Measurements from ENCODE around the gene WAPL. TPM values are rescaled to one million over a fixed set of nuclear protein-coding genes. Genes with fewer than 3 reads are reported as not detected.

WAPL gene
- total and polyA plus RNA-seq, 9 of the 15 experiments (the other 6 are each of a cell fraction or from before 2014, with no cell fraction given), result 14.3 to 36.4 (median 25.3) TPM

GRCh38 chr10:86391986-86392722 lies 129.4 kb downstream of the WAPL start:
- H3K9ac ChIP-seq (ENCODE audit: insufficient read depth in 1 of 2, low read depth in 2 of 2, low read length in 2 of 2), result no peak overlapping the region
- H2AFZ ChIP-seq (ENCODE audit: low read depth, low read length), result no peak overlapping the region
- no peaks in the 10 kb centered on the region for H3K9me1 ChIP-seq (ENCODE audit: control insufficient read depth, insufficient read depth, low read length)
- H3K36me3 ChIP-seq (ENCODE audit: control insufficient read depth, insufficient read depth, low read length), result no peaks in the 10 kb centered on the region
- H3K27me3 ChIP-seq (ENCODE audit: control insufficient read depth in 2 of 2, insufficient read depth in 2 of 2, low read length in 2 of 2), result peaks cover 0 to 8% of the 10 kb centered on the region in 2 experiments; a peak in 1 of 5 replicates
- no peak overlapping the region for H3K4me2 ChIP-seq (ENCODE audit: insufficient read depth, low read length)
- DNase-seq (ENCODE audit: extremely low read depth in 1 of 4, low spot score in 3 of 4), result no peak
- H4K20me1 ChIP-seq (replicated peaks; ENCODE audit: control insufficient read depth, insufficient read depth, low read length), result no peaks in the 10 kb centered on the region
- in situ Hi-C loops (cut with MboI), result no loop called here
- no peak overlapping the region for H3K27ac ChIP-seq (ENCODE audit: extremely low read depth, low read depth, low read length)
- ChIA-PET POLR2A (no interaction called here), CTCF (ENCODE audit: low intra/inter-chr PET ratio) (no interaction called here)
- no TSS peak for BruUV-seq (replicated peaks)
- WGBS (ENCODE audit: insufficient coverage, low coverage, missing lambda C conversion rate), result 6% methylated on average over 6 of the region's 12 CpGs
- H3K79me2 ChIP-seq (ENCODE audit: control insufficient read depth, insufficient read depth, low read length), result no peaks in the 10 kb centered on the region
- no peak overlapping the region for H3K4me3 ChIP-seq
- H3K9me3 ChIP-seq (replicated peaks; ENCODE audit: control insufficient read depth, insufficient read depth, low read depth, low read length), result no peaks in the 10 kb centered on the region
- intact Hi-C loops (cut with micrococcal nuclease), result no loop called here
- no peak for TF ChIP-seq ZNF347 (CRISPR knock-in tag; IDR thresholded peaks at IDR 0.05; ENCODE audit: low read depth)
- no peak for TF ChIP-seq IRF1 (CRISPR knock-in tag; IDR thresholded peaks at IDR 0.05; ENCODE audit: borderline replicate concordance)
- no peak for TF ChIP-seq ZNF184 (CRISPR knock-in tag; IDR thresholded peaks at IDR 0.05)
- no peak for TF ChIP-seq BRCA1 (IDR thresholded peaks at IDR 0.05)
- TF ChIP-seq BRCA1 (CRISPR knock-in tag; IDR thresholded peaks at IDR 0.05), result no peak
- peaks cover 0 to 6% of the 10 kb centered on the region in 2 experiments; a peak in 3 of 5 replicates for H3K4me1 ChIP-seq (replicated peaks in 1 of 2; ENCODE audit: control insufficient read depth in 2 of 2, insufficient read depth in 2 of 2, low read length in 2 of 2)
- FAIRE-seq, result no peak
- no peak for ATAC-seq

Measured in K562 (cell line).